HepG2 (cell line): ENCODE data around the gene TTBK2. TPM values are rescaled to one million over a fixed set of nuclear protein-coding genes. Genes with fewer than 3 reads are reported as not detected.

ENCODE experiments used
- ATAC-seq: fragments of 200-7000 bp; cut with Tn5 transposase; 3 replicates; pipeline ENCODE4 v1.9.1; 2020; ENCODE audit warnings: mild to moderate bottlenecking, moderate library complexity
- BruUV-seq: library from RNA; stranded (reverse); fragments of 400-500 nt; replicated peaks from 2 replicates; lab custom pipeline; 2021; lab: Mats Ljungman, UMichigan
- CTCF ChIA-PET: fragments of 300-600 bp; formaldehyde crosslinking; extraction: SDS; loops from one replicate; lab custom pipeline; 2021; ENCODE audit warnings: low total read pairs, inconsistent platforms, low intra/inter-chr PET ratio; lab: Yijun Ruan, JAX
- POLR2A ChIA-PET: fragments of 350-600 bp; sonication (Branson Sonifier 250); formaldehyde crosslinking; loops from one replicate; lab custom pipeline; 2020; ENCODE audit warnings: antibody characterized with exemption, inconsistent platforms; lab: Yijun Ruan, JAX
- DNase-seq: peaks from one replicate; pipeline ENCODE4 v3.0.0-alpha.2; 2015; ENCODE audit warnings: low spot score
- FAIRE-seq: peaks from 3 replicates; lab custom pipeline; 2011; peaks lifted over from hg19 to GRCh38; lab: Jason Lieb, UNC
- H2AFZ ChIP-seq: one replicate; pipeline ENCODE4 v1.6.1; 2011; ENCODE audit warnings: low read length, inconsistent platforms
- H3K27ac ChIP-seq: fragments of 300-600 bp; 3 replicates; pipeline ENCODE4 v1.8.0; 2011; ENCODE audit warnings: mixed run types, mild to moderate bottlenecking, mixed read lengths, low read length, inconsistent platforms; ENCODE audit not compliant: insufficient read depth; ENCODE audit errors: extremely low read length
- H3K27me3 ChIP-seq, 2 experiments: fragments of 200-600 bp in 1 of 2; 2 replicates in 1 of 2; 3 replicates in 1 of 2; pipeline versions ENCODE4 v1.6.0 to v1.8.0; 2011; ENCODE audit warnings: low read length in 2 of 2, mild to moderate bottlenecking in 2 of 2, moderate library complexity in 2 of 2, inconsistent platforms in 1 of 2; ENCODE audit not compliant: insufficient read depth in 2 of 2, control insufficient read depth in 1 of 2
- H3K36me3 ChIP-seq, 2 experiments: fragments of 200-600 bp in 1 of 2; replicated peaks in 1 of 2; 2 replicates in 1 of 2; 3 replicates in 1 of 2; pipeline versions ENCODE4 v1.5.1 to v1.8.0; 2011; ENCODE audit warnings: low read length in 2 of 2, inconsistent platforms in 1 of 2; ENCODE audit not compliant: insufficient read depth in 2 of 2, control insufficient read depth in 1 of 2
- H3K4me1 ChIP-seq: 2 replicates; pipeline ENCODE4 v1.5.1; 2012; ENCODE audit warnings: low read length, inconsistent platforms; ENCODE audit not compliant: insufficient read depth
- H3K4me2 ChIP-seq: 2 replicates; pipeline ENCODE4 v1.6.0; 2011; ENCODE audit warnings: low read depth, low read length, inconsistent platforms
- H3K4me3 ChIP-seq, 3 experiments: fragments of 200-600 bp in 1 of 3; sonication (generic), shearing (Covaris generic) in 1 of 3; replicated peaks in 1 of 3; 2 replicates each; pipeline ENCODE4 v1.5.1; 2011 to 2016; ENCODE audit warnings: low read length in 3 of 3, inconsistent platforms in 2 of 3, low read depth in 2 of 3, mild to moderate bottlenecking in 2 of 3, control low read depth in 1 of 3, mixed read lengths in 1 of 3; ENCODE audit not compliant: insufficient read depth in 1 of 3
- H3K79me2 ChIP-seq: one replicate; pipeline ENCODE4 v1.6.1; 2011; ENCODE audit warnings: low read length, inconsistent platforms; ENCODE audit not compliant: insufficient read depth
- H3K9ac ChIP-seq: 2 replicates; pipeline ENCODE4 v1.6.0; 2011; ENCODE audit warnings: mild to moderate bottlenecking, low read depth, low read length, inconsistent platforms; ENCODE audit not compliant: insufficient read depth
- H3K9me3 ChIP-seq: 2 replicates; pipeline ENCODE4 v1.5.1; 2012; ENCODE audit warnings: mild to moderate bottlenecking, low read length
- H4K20me1 ChIP-seq: 2 replicates; pipeline ENCODE4 v1.6.0; 2011; ENCODE audit warnings: inconsistent platforms, mild to moderate bottlenecking, low read length, moderate library complexity; ENCODE audit not compliant: insufficient read depth
- HNF1B ChIP-seq: sonication (generic); formaldehyde crosslinking; IDR thresholded peaks from 2 replicates; pipeline ENCODE4 v1.5.1; 2020; ENCODE audit warnings: mild to moderate bottlenecking, moderate library complexity, missing genetic modification reagents
- MEIS1 ChIP-seq: sonication (generic); formaldehyde crosslinking; IDR thresholded peaks from 2 replicates; pipeline ENCODE4 v1.9.0; 2021; ENCODE audit warnings: mild to moderate bottlenecking, missing genetic modification reagents, moderate library complexity, borderline replicate concordance
- NFYC ChIP-seq: IDR thresholded peaks from 2 replicates; pipeline ENCODE4 v1.6.1; 2016; ENCODE audit warnings: missing genetic modification reagents, missing compliant biosample characterization
- TRIM24 ChIP-seq: sonication (generic); formaldehyde crosslinking; IDR thresholded peaks from 2 replicates; pipeline ENCODE4 v1.8.0; 2022; ENCODE audit warnings: mild to moderate bottlenecking, missing genetic modification reagents
- YY1 ChIP-seq: IDR thresholded peaks from 2 replicates; pipeline ENCODE4 v1.6.1; 2011; ENCODE audit warnings: low read length, low read depth, moderate library complexity, mild to moderate bottlenecking; ENCODE audit not compliant: insufficient read depth, insufficient replicate concordance
- ZNF609 ChIP-seq: sonication (generic); formaldehyde crosslinking; IDR thresholded peaks from 2 replicates; pipeline ENCODE4 v1.4.0; 2020; ENCODE audit warnings: mild to moderate bottlenecking, missing genetic modification reagents, borderline replicate concordance
- WGBS: methylation state at CpG from one replicate; pipeline ENCODE4 v1.1.6; 2017; ENCODE audit warnings: low lambda C conversion rate; 5-methylcytosine and 5-hydroxymethylcytosine counted together
- in situ Hi-C: cut with HindIII; loops from 2 replicates; pipeline ENCODE4 v1.10.0; 2017; ENCODE audit warnings: low pct_unique_long_range_greater_than_20kb; ENCODE audit not compliant: extremely low pct_ligation_motif_present
- intact Hi-C: fragments of 100-400 bp; cut with micrococcal nuclease; formaldehyde crosslinking; loops from one replicate; pipeline ENCODE4 v1.10.0; 2022; ENCODE audit not compliant: unreplicated experiment
- polyA plus RNA-seq, 8 experiments: library from polyadenylated mRNA; depleted of rRNA in 3 of 8; stranded (reverse) in 7 of 8; unstranded in 1 of 8; fragments of >200 nt; fragmentation: Illumina TruSeq in 4 of 8; extraction: Trizol in 4 of 8; gene quantifications; 2 replicates each; pipeline versions ENCODE4 v1.2.1 to v1.2.3, GENCODE V29; 2011 to 2016; ENCODE audit warnings: low read depth in 4 of 8, missing spikeins in 1 of 8, mixed read lengths in 1 of 8; ENCODE audit not compliant: insufficient read depth in 1 of 8
- total RNA-seq, 5 experiments: library from RNA; depleted of rRNA; stranded (reverse); fragments of >200 nt; fragmentation: Illumina TruSeq; extraction: Trizol; gene quantifications; 2 replicates each; pipeline ENCODE4 v1.2.3, GENCODE V29; 2016; ENCODE audit warnings: low read depth in 1 of 5

The TTBK2 gene
- total and polyA plus RNA-seq, 2 of the 13 experiments (the other 11 are each of a cell fraction or from before 2014, with no cell fraction given) = 5.1 to 7.4 TPM

DNA sequence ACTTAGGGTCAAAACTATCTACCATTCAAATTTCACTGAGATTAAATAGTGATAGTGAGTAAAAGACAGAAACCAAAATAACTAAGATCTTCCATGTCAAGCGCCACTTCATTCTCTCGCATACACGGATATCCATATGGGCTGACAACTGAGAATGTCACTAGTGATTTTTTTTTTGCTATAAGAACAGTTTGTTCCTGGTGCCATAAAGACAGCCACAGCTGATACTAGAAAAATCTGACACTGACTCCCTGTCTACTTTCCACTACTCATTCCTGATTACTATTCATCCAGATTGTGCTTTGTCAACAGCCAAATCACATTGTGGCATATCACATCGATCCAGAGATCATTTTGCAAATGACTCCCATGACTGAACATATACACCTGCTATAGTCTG, 137.9 kb downstream of the TTBK2 start:
- ChIA-PET CTCF (no interaction called here), POLR2A (no interaction called here)
- Histone ChIP-seq H3K4me3 (no peak overlapping the region), H2AFZ (no peak overlapping the region), H3K79me2 (no peaks in the 10 kb centered on the region), H3K27me3 (no peaks in the 10 kb centered on the region), H3K27ac (no peak overlapping the region), H3K4me2 (no peak overlapping the region), H3K4me1 (no peaks in the 10 kb centered on the region), H3K36me3 (peaks cover 0 to 5% of the 10 kb centered on the region in 2 experiments; a peak in 1 of 5 replicates), H4K20me1 (no peaks in the 10 kb centered on the region), H3K9me3 (no peaks in the 10 kb centered on the region), H3K9ac (no peak overlapping the region)
- no peak for DNase-seq
- WGBS = 89% methylated on average over 4 of the region's 4 CpGs
- intact Hi-C loops (no loop called here), in situ Hi-C loops (no loop called here)
- no peak for TF ChIP-seq ZNF609 (CRISPR knock-in tag)
- no peak for TF ChIP-seq MEIS1
- no peak for TF ChIP-seq TRIM24
- no peak for TF ChIP-seq YY1
- TF ChIP-seq NFYC (CRISPR knock-in tag) = no peak
- no peak for TF ChIP-seq HNF1B (CRISPR knock-in tag)
- no peak for ATAC-seq
- no peak for FAIRE-seq
- BruUV-seq = no TSS peak
